K562 (cell line): ENCODE measurements around the gene LYST. TPM values are rescaled to one million over a fixed set of nuclear protein-coding genes. Genes with fewer than 3 reads are reported as not detected.
A peak's percentile ranks its signal among the peaks of the same experiment; 100 is the strongest.

ENCODE experiments used
- ATAC-seq: fragments of 200-7000 bp; cut with Tn5 transposase; 3 replicates; pipeline ENCODE4 v1.9.1; 2020; ENCODE audit warnings: moderate library complexity
- BruUV-seq: library from RNA; stranded (reverse); fragments of 400-500 nt; replicated peaks from 2 replicates; lab custom pipeline; 2021; lab: Mats Ljungman, UMichigan
- CTCF ChIA-PET: fragments of 300-600 bp; formaldehyde crosslinking; extraction: SDS; loops from one replicate; lab custom pipeline; 2021; ENCODE audit warnings: low intra/inter-chr PET ratio; lab: Yijun Ruan, JAX
- POLR2A ChIA-PET: fragments of 300-600, 350-650 bp; sonication (Branson Sonifier 250); formaldehyde crosslinking; extraction: SDS; loops from one replicate; lab custom pipeline; 2021; ENCODE audit warnings: antibody characterized with exemption, inconsistent platforms; lab: Yijun Ruan, JAX
- DNase-seq, 4 experiments: peaks; one replicate each; pipeline versions ENCODE4 v3.0.0 to v3.0.0-alpha.2; 2011 to 2018; ENCODE audit warnings: low spot score in 3 of 4, mixed read lengths in 3 of 4; ENCODE audit errors: extremely low read depth in 1 of 4
- FAIRE-seq: peaks from 2 replicates; lab custom pipeline; 2011; peaks lifted over from hg19 to GRCh38; lab: Jason Lieb, UNC
- H2AFZ ChIP-seq: 2 replicates; pipeline ENCODE4 v1.6.0; 2011; ENCODE audit warnings: low read depth, low read length, control low read depth, inconsistent platforms
- H3K27ac ChIP-seq: fragments of 200-600 bp; 3 replicates; pipeline ENCODE4 v1.8.0; 2011; ENCODE audit warnings: low read depth, mild to moderate bottlenecking, control low read depth, inconsistent platforms, low read length, moderate library complexity, mixed read lengths; ENCODE audit errors: extremely low read depth
- H3K27me3 ChIP-seq, 2 experiments: fragments of 300-600 bp in 1 of 2; 2 replicates in 1 of 2; 3 replicates in 1 of 2; pipeline versions ENCODE4 v1.6.0 to v1.8.0; 2011; ENCODE audit warnings: inconsistent platforms in 2 of 2, low read length in 2 of 2, mild to moderate bottlenecking in 1 of 2, mixed read lengths in 1 of 2, moderate library complexity in 1 of 2; ENCODE audit not compliant: control insufficient read depth in 2 of 2, insufficient read depth in 2 of 2
- H3K36me3 ChIP-seq: fragments of 300-600 bp; 3 replicates; pipeline ENCODE4 v1.8.0; 2011; ENCODE audit warnings: mild to moderate bottlenecking, low read length, inconsistent platforms; ENCODE audit not compliant: control insufficient read depth, insufficient read depth
- H3K4me1 ChIP-seq, 2 experiments: fragments of 200-600 bp in 1 of 2; replicated peaks in 1 of 2; 2 replicates in 1 of 2; 3 replicates in 1 of 2; pipeline versions ENCODE4 v1.5.1 to v1.8.0; 2011; ENCODE audit warnings: inconsistent platforms in 2 of 2, low read length in 2 of 2, mild to moderate bottlenecking in 1 of 2, mixed read lengths in 1 of 2, moderate library complexity in 1 of 2; ENCODE audit not compliant: control insufficient read depth in 2 of 2, insufficient read depth in 2 of 2
- H3K4me2 ChIP-seq: 2 replicates; pipeline ENCODE4 v1.6.1; 2011; ENCODE audit warnings: low read length, control low read depth, inconsistent platforms, mixed read lengths; ENCODE audit not compliant: insufficient read depth
- H3K4me3 ChIP-seq: fragments of 200-600 bp; sonication (generic), shearing (Covaris generic); 2 replicates; pipeline ENCODE4 v1.5.1; 2016; ENCODE audit warnings: control low read depth, inconsistent platforms
- H3K79me2 ChIP-seq: fragments of 200-600 bp; 3 replicates; pipeline ENCODE4 v1.8.0; 2011; ENCODE audit warnings: low read length, inconsistent platforms; ENCODE audit not compliant: control insufficient read depth, insufficient read depth
- H3K9ac ChIP-seq, 2 experiments: 2 replicates each; pipeline versions ENCODE4 v1.6.0 to v1.6.1; 2011; ENCODE audit warnings: low read depth in 2 of 2, low read length in 2 of 2, control low read depth in 1 of 2, inconsistent platforms in 1 of 2, mild to moderate bottlenecking in 1 of 2, mixed read lengths in 1 of 2; ENCODE audit not compliant: insufficient read depth in 1 of 2
- H3K9me1 ChIP-seq: one replicate; pipeline ENCODE4 v1.6.0; 2011; ENCODE audit warnings: inconsistent platforms, mild to moderate bottlenecking, low read length, moderate library complexity; ENCODE audit not compliant: control insufficient read depth, insufficient read depth
- H3K9me3 ChIP-seq: replicated peaks from 2 replicates; pipeline ENCODE4 v1.5.1; 2011; ENCODE audit warnings: low read depth, low read length, inconsistent platforms; ENCODE audit not compliant: control insufficient read depth, insufficient read depth
- H4K20me1 ChIP-seq: replicated peaks from 2 replicates; pipeline ENCODE4 v1.6.1; 2011; ENCODE audit warnings: low read length, inconsistent platforms, mixed read lengths; ENCODE audit not compliant: control insufficient read depth, insufficient read depth
- ARID1B ChIP-seq: fragments of 450-650 bp; IDR thresholded peaks from 2 replicates; pipeline ENCODE4 v1.6.1; 2016; ENCODE audit warnings: antibody characterized with exemption, mild to moderate bottlenecking, inconsistent platforms
- ATF3 ChIP-seq, 2 experiments: fragments of 450-650 bp in 1 of 2; sonication (generic) in 1 of 2; formaldehyde crosslinking in 1 of 2; IDR thresholded peaks in 1 of 2; conservative IDR thresholded peaks in 1 of 2; 2 replicates each; pipeline versions ENCODE4 v1.6.1 to v1.8.1; 2016 to 2023; ENCODE audit warnings: mild to moderate bottlenecking in 2 of 2, moderate library complexity in 2 of 2, inconsistent platforms in 1 of 2, missing genetic modification reagents in 1 of 2
- CBX2 ChIP-seq: fragments of 200-600 bp; sonication (generic); IDR thresholded peaks from one replicate; pipeline ENCODE4 v1.6.1; 2012; ENCODE audit warnings: mild to moderate bottlenecking, low read length, inconsistent platforms; ENCODE audit not compliant: insufficient read depth, poor library complexity, severe bottlenecking
- FOS ChIP-seq: IDR thresholded peaks from 3 replicates; pipeline ENCODE4 v1.6.1; 2011; ENCODE audit not compliant: insufficient read length; ENCODE audit errors: extremely low read depth
- FOSL1 ChIP-seq: fragments of 200-800 bp; sonication (Bioruptor generic); conservative IDR thresholded peaks from 2 replicates; pipeline ENCODE4 v1.6.1; 2016; ENCODE audit warnings: missing genetic modification characterization, missing compliant biosample characterization
- GATAD2B ChIP-seq: fragments of 450-650 bp; IDR thresholded peaks from 2 replicates; pipeline ENCODE4 v1.6.1; 2017; ENCODE audit warnings: mild to moderate bottlenecking, borderline replicate concordance
- HMGXB4 ChIP-seq: sonication (generic); formaldehyde crosslinking; IDR thresholded peaks from 2 replicates; pipeline ENCODE4 v1.8.1; 2023; ENCODE audit warnings: mild to moderate bottlenecking, missing genetic modification reagents
- JUND ChIP-seq, 2 experiments: IDR thresholded peaks; 2 replicates in 1 of 2; 3 replicates in 1 of 2; pipeline ENCODE4 v1.6.1; 2011; ENCODE audit warnings: borderline replicate concordance in 2 of 2, low read depth in 2 of 2, low read length in 2 of 2, improper control_type of control experiment in 1 of 2, missing biosample characterization in 1 of 2, missing genetic modification characterization in 1 of 2, missing genetic modification reagents in 1 of 2
- PRDM10 ChIP-seq: fragments of 450-650 bp; IDR thresholded peaks from 2 replicates; pipeline ENCODE4 v1.6.1; 2018; ENCODE audit not compliant: partially characterized antibody
- TAF9B ChIP-seq: fragments of 450-650 bp; IDR thresholded peaks from 2 replicates; pipeline ENCODE4 v1.6.1; 2018; ENCODE audit warnings: mild to moderate bottlenecking; ENCODE audit not compliant: partially characterized antibody
- WGBS: fragments of 100-300 bp; shearing (Covaris generic); methylation state at CpG from one replicate; pipeline ENCODE4 v1.1.6; 2016; ENCODE audit warnings: low coverage, mixed read lengths; ENCODE audit not compliant: insufficient coverage; ENCODE audit errors: missing lambda C conversion rate; 5-methylcytosine and 5-hydroxymethylcytosine counted together
- in situ Hi-C: fragments of 300-500 bp; cut with MboI; formaldehyde crosslinking; loops from 4 replicates; pipeline ENCODE4 v1.15.0; 2018; ENCODE audit warnings: inconsistent platforms, mixed read lengths
- intact Hi-C: fragments of 100-400 bp; cut with micrococcal nuclease; formaldehyde crosslinking; loops from 2 replicates; pipeline ENCODE4 v1.14.2; 2022
- polyA plus RNA-seq, 8 experiments: library from polyadenylated mRNA; depleted of rRNA in 4 of 8; stranded (reverse) in 5 of 8; unstranded in 3 of 8; fragments of >200 nt; fragmentation: Nextera tagmentation in 2 of 8; fragmentation: Illumina TruSeq in 1 of 8; extraction: Ambion mirVana in 2 of 8; extraction: Trizol in 1 of 8; gene quantifications; 2 replicates each; pipeline versions ENCODE4 v1.2.1 to v1.2.3, GENCODE V29; 2011 to 2014; ENCODE audit warnings: inconsistent platforms in 1 of 8, missing spikeins in 1 of 8
- total RNA-seq, 7 experiments: library from RNA; depleted of rRNA in 6 of 7; stranded (reverse); fragments of >200 nt in 6 of 7; fragmentation: Illumina TruSeq in 2 of 7; extraction: Trizol in 2 of 7; gene quantifications; 2 replicates each; pipeline versions ENCODE4 v1.2.1 to v1.2.3, GENCODE V29; 2011 to 2021; ENCODE audit warnings: low replicate concordance in 1 of 7

The LYST gene
- total and polyA plus RNA-seq, 9 of the 15 experiments (the other 6 are each of a cell fraction or from before 2014, with no cell fraction given), result 0.73 to 2.4 (median 1.4) TPM

GRCh38 chr1:235910357-235911299 is 43.9 kb upstream of the LYST start:
- Histone ChIP-seq H3K27me3 (peaks cover 19 to 36% of the 10 kb centered on the region in 2 experiments), H3K9ac (no peak overlapping the region), H3K9me3 (no peaks in the 10 kb centered on the region), H3K4me2 (no peak overlapping the region), H3K4me3 (no peak overlapping the region), H3K79me2 (no peaks in the 10 kb centered on the region), H3K27ac (no peak overlapping the region), H3K9me1 (no peaks in the 10 kb centered on the region), H3K36me3 (no peaks in the 10 kb centered on the region), H4K20me1 (no peaks in the 10 kb centered on the region), H2AFZ (no peak overlapping the region), H3K4me1 (no peaks in the 10 kb centered on the region)
- DNase-seq (peak in 1 of 4 experiments; percentile 11), FAIRE-seq (no peak), ATAC-seq (peak; percentile 53; the same call in 2 of the 3 replicates)
- POLR2A ChIA-PET, result no interaction called here
- intact Hi-C loops (no loop called here), in situ Hi-C loops (no loop called here)
- BruUV-seq, result no TSS peak
- CTCF ChIA-PET, result no interaction called here
- WGBS, result under 1% methylated on average over 8 of the region's 8 CpGs
- TF ChIP-seq CBX2 (no peak), ATF3 (IDR thresholded peaks at IDR 0.05) (peak; percentile 79), ATF3 (CRISPR knock-in tag; conservative IDR thresholded peaks at IDR 0.05) (no peak), ARID1B (peak; percentile 18; the same call in 1 of the 2 replicates), FOS (peak; percentile 23), PRDM10 (peak; percentile 61), FOSL1 (tag) (peak; percentile 98), TAF9B (no peak), HMGXB4 (CRISPR knock-in tag) (no peak), GATAD2B (no peak), JUND (IDR thresholded peaks at IDR 0.05; ENCODE audit: borderline replicate concordance, low read depth, low read length) (no peak), JUND (tag; IDR thresholded peaks at IDR 0.05; ENCODE audit: borderline replicate concordance, low read depth, low read length) (peak; percentile 64; the same call in 2 of the 3 replicates)
